ENCODE data around the gene DDX25.

The DDX25 gene

GRCh38 chr11:125950696-125951651, 46.7 kb downstream of the DDX25 start:
- Histone ChIP-seq H3K4me3 (replicated peaks; ENCODE audit: low read depth, low read length) (no peak overlapping the region), H3K36me3 (ENCODE audit: control insufficient read depth, insufficient read depth, low read length) (no peaks in the 10 kb centered on the region), H3K27me3 (replicated peaks; ENCODE audit: control insufficient read depth, insufficient read depth, low read length) (no peaks in the 10 kb centered on the region; the same call in 1 of the 2 replicates)
- DNase-seq (ENCODE audit: extremely low read depth, insufficient read length) = no peak
- TF ChIP-seq CTCF (IDR thresholded peaks at IDR 0.05; ENCODE audit: insufficient read depth, low read length, poor library complexity, severe bottlenecking) = no peak

- Histone ChIP-seq H3K4me3 (replicated peaks; ENCODE audit: low read depth, low read length) (no peak overlapping the region), H3K36me3 (ENCODE audit: control insufficient read depth, insufficient read depth, low read length) (no peaks in the 10 kb centered on the region), H3K27me3 (replicated peaks; ENCODE audit: control insufficient read depth, insufficient read depth, low read length) (no peaks in the 10 kb centered on the region; the same call in 1 of the 2 replicates)
- DNase-seq (ENCODE audit: extremely low read depth, insufficient read length) = no peak
- no peak for TF ChIP-seq CTCF (IDR thresholded peaks at IDR 0.05; ENCODE audit: insufficient read depth, low read length, poor library complexity, severe bottlenecking)
Measured at GRCh38 chr11:125951731-125952130, 47.4 kb downstream of the DDX25 start.

- H3K36me3 ChIP-seq (ENCODE audit: control insufficient read depth, insufficient read depth, low read length) = no peaks in the 10 kb centered on the region
- no peak overlapping the region for H3K4me3 ChIP-seq (replicated peaks; ENCODE audit: low read depth, low read length)
- no peak for TF ChIP-seq CTCF (IDR thresholded peaks at IDR 0.05; ENCODE audit: insufficient read depth, low read length, poor library complexity, severe bottlenecking)
- no peaks in the 10 kb centered on the region; the same call in 1 of the 2 replicates for H3K27me3 ChIP-seq (replicated peaks; ENCODE audit: control insufficient read depth, insufficient read depth, low read length)
- no peak for DNase-seq (ENCODE audit: extremely low read depth, insufficient read length)
Measured at GRCh38 chr11:125952559-125952958, 48.3 kb downstream of the DDX25 start.

- no peaks in the 10 kb centered on the region for H3K36me3 ChIP-seq (ENCODE audit: control insufficient read depth, insufficient read depth, low read length)
- DNase-seq (ENCODE audit: extremely low read depth, insufficient read length) = no peak
- no peaks in the 10 kb centered on the region; the same call in 1 of the 2 replicates for H3K27me3 ChIP-seq (replicated peaks; ENCODE audit: control insufficient read depth, insufficient read depth, low read length)
- TF ChIP-seq CTCF (IDR thresholded peaks at IDR 0.05; ENCODE audit: insufficient read depth, low read length, poor library complexity, severe bottlenecking) = no peak
- H3K4me3 ChIP-seq (replicated peaks; ENCODE audit: low read depth, low read length) = no peak overlapping the region
Measured at GRCh38 chr11:125952973-125953372, 48.7 kb downstream of the DDX25 start.

GRCh38 chr11:125953401-125953935, 49.2 kb downstream of the DDX25 start:
- DNase-seq (ENCODE audit: extremely low read depth, insufficient read length) = no peak
- Histone ChIP-seq H3K4me3 (replicated peaks; ENCODE audit: low read depth, low read length) (no peak overlapping the region), H3K27me3 (replicated peaks; ENCODE audit: control insufficient read depth, insufficient read depth, low read length) (no peaks in the 10 kb centered on the region; the same call in 1 of the 2 replicates), H3K36me3 (ENCODE audit: control insufficient read depth, insufficient read depth, low read length) (no peaks in the 10 kb centered on the region)
- TF ChIP-seq CTCF (IDR thresholded peaks at IDR 0.05; ENCODE audit: insufficient read depth, low read length, poor library complexity, severe bottlenecking) = no peak
